Activated naive CD8-positive, alpha-beta T cell treated with anti-CD3 and anti-CD28 coated beads, Interleukin-2, amount 10 ng/mL, durations not matched to agents 7 days and 5 days (primary cell): ENCODE data around the gene COIL. TPM values are rescaled to one million over a fixed set of nuclear protein-coding genes. Genes with fewer than 3 reads are reported as not detected.

Experiments
- ATAC-seq: fragments of 150-1000 bp; cut with Tn5 transposase; one replicate; pipeline ENCODE4 v1.10.0; 2021; ENCODE audit warnings: low read depth, moderate library complexity
- POLR2A ChIA-PET: fragments of 350-600 bp; sonication (Branson Sonifier 250); formaldehyde crosslinking; loops from one replicate; lab custom pipeline; 2021; ENCODE audit warnings: antibody characterized with exemption; lab: Charles Lee
- DNase-seq: peaks from one replicate; pipeline ENCODE4 v3.0.0; 2021
- H3K27ac Mint-ChIP-seq: one replicate; pipeline ENCODE4 v1.8.0; 2022; ENCODE audit warnings: mild to moderate bottlenecking, mixed read lengths
- H3K27me3 Mint-ChIP-seq: one replicate; pipeline ENCODE4 v1.8.0; 2022; ENCODE audit warnings: mild to moderate bottlenecking, moderate library complexity, mixed read lengths
- H3K36me3 Mint-ChIP-seq: one replicate; pipeline ENCODE4 v1.8.0; 2021; ENCODE audit warnings: mild to moderate bottlenecking, mixed read lengths
- H3K4me1 Mint-ChIP-seq: one replicate; pipeline ENCODE4 v1.8.0; 2021; ENCODE audit warnings: mixed read lengths
- H3K4me3 Mint-ChIP-seq: one replicate; pipeline ENCODE4 v1.8.0; 2022; ENCODE audit warnings: mild to moderate bottlenecking, moderate library complexity, mixed read lengths
- H3K9me3 Mint-ChIP-seq: one replicate; pipeline ENCODE4 v1.8.0; 2021; ENCODE audit warnings: mixed read lengths
- total RNA-seq, 2 experiments: library from RNA; stranded (reverse); gene quantifications; one replicate each; pipeline ENCODE4 v1.2.3, GENCODE V29; 2021

Gene COIL
- total RNA-seq, 2 experiments from 2014 or later, result 16.4 TPM

- Mint-ChIP-seq H3K9me3 (peaks cover 6% of the 10 kb centered on the region), H3K27me3 (no peaks in the 10 kb centered on the region), H3K4me3 (no peak overlapping the region), H3K36me3 (peaks cover 82% of the 10 kb centered on the region), H3K4me1 (peaks cover 10% of the 10 kb centered on the region), H3K27ac (no peak overlapping the region)
- DNase-seq (no peak), ATAC-seq (no peak)
- POLR2A ChIA-PET, result interaction anchor here (0.6 to 1.1 kb wide), 3 partner anchors 11 to 41 kb away, joined by 3 read pairs; no protein-coding TSS in a partner anchor
Measured at GRCh38 chr17:56890390-56890789, 70.5 kb downstream of the COIL start.

Other genes starting within 250 kb of the COIL start
- gene C17orf67, start 127.1 kb downstream of the COIL start, total RNA-seq, result 1 to 10 TPM; 5.1 to 5.4 TPM
- 10 to 100 TPM; 30.0 to 30.9 TPM for gene DGKE, start 126.9 kb downstream of the COIL start, total RNA-seq
- gene TRIM25, start 47.0 kb downstream of the COIL start, total RNA-seq, result 100 to 1,000 TPM; 139 to 141 TPM
- gene SCPEP1, start 17.1 kb upstream of the COIL start, total RNA-seq, result 10 to 100 TPM; 15.8 to 16.6 TPM
- gene AKAP1, start 124.2 kb upstream of the COIL start, total RNA-seq, result 10 to 100 TPM; 21.4 to 23.8 TPM